ENCODE data around the gene GTF2IRD2.
"Not testable (repeated sequence)": the region's sequence is repeated elsewhere in the genome, so short reads cannot be mapped to it uniquely, and the experiment has no call there.

Gene GTF2IRD2

GRCh38 chr7:74783595-74783994 lies 67.8 kb downstream of the GTF2IRD2 start:
- not testable (repeated sequence) for DNase-seq

GRCh38 chr7:74781746-74782145 lies 69.7 kb downstream of the GTF2IRD2 start:
- DNase-seq, result not testable (repeated sequence)

- not testable (repeated sequence) for DNase-seq
Measured at GRCh38 chr7:74779053-74779452, 72.4 kb downstream of the GTF2IRD2 start.

- not testable (repeated sequence) for DNase-seq
Measured at GRCh38 chr7:74775111-74775510, 76.3 kb downstream of the GTF2IRD2 start.

- not testable (repeated sequence) for DNase-seq
Measured at GRCh38 chr7:74773760-74774750, 77.3 kb downstream of the GTF2IRD2 start, which contains the start of gene NCF1. NCF1 (plus strand) TSS chr7:74774011; CDS start chr7:74774032, 21 bp downstream.

GRCh38 chr7:74772093-74772492 lies 79.3 kb downstream of the GTF2IRD2 start:
- not testable (repeated sequence) for DNase-seq

- not testable (repeated sequence) for DNase-seq
Measured at GRCh38 chr7:74770062-74770461, 81.3 kb downstream of the GTF2IRD2 start.

GRCh38 chr7:74766991-74767390 lies 84.4 kb downstream of the GTF2IRD2 start:
- not testable (repeated sequence) for DNase-seq

GRCh38 chr7:74766509-74766908 lies 84.9 kb downstream of the GTF2IRD2 start:
- DNase-seq, result not testable (repeated sequence)

GRCh38 chr7:74765205-74765918 lies 86.0 kb downstream of the GTF2IRD2 start:
- DNase-seq, result not testable (repeated sequence)

GRCh38 chr7:74758982-74759381 lies 92.4 kb downstream of the GTF2IRD2 start:
- not testable (repeated sequence) for DNase-seq

- not testable (repeated sequence) for DNase-seq
Measured at GRCh38 chr7:74758268-74758667, 93.1 kb downstream of the GTF2IRD2 start.

- not testable (repeated sequence) for DNase-seq
Measured at GRCh38 chr7:74756673-74757072, 94.7 kb downstream of the GTF2IRD2 start.

- not testable (repeated sequence) for DNase-seq
Measured at GRCh38 chr7:74753921-74754482, 97.4 kb downstream of the GTF2IRD2 start.

All from NCI-H2171 (cell line).